Measurements from ENCODE around the gene NECAB3. TPM values are rescaled to one million over a fixed set of nuclear protein-coding genes. Genes with fewer than 3 reads are reported as not detected.

NECAB3 gene
- total RNA-seq, result 32.2 TPM

GRCh38 chr20:33674294-33675135, at the start of gene NECAB3:
TSS of gene NECAB3 (minus strand) at chr20:33674428. CDS start at chr20:33674352, 76 bp downstream.

GRCh38 chr20:33719989-33720709, 45.9 kb upstream of the NECAB3 start, which contains the start of gene PXMP4:
TSS of gene PXMP4 (minus strand) at chr20:33720310. CDS start at chr20:33720207, 103 bp downstream.

GRCh38 chr20:33686100-33686983, 12.1 kb upstream of the NECAB3 start, which contains the start of gene E2F1:
TSS of gene E2F1 (minus strand) at chr20:33686385. CDS start at chr20:33686264, 121 bp downstream.

GRCh38 chr20:33666293-33667244, 7.7 kb downstream of the NECAB3 start, which contains the start of gene ACTL10:
TSS of gene ACTL10 (plus strand) at chr20:33666943. CDS start at chr20:33667498, 555 bp downstream.

GRCh38 chr20:33662172-33662571, 12.1 kb downstream of the NECAB3 start, which contains the start of gene C20orf144:
TSS of gene C20orf144 (plus strand) at chr20:33662327. CDS start at chr20:33662346, 19 bp downstream.

Other genes starting within 250 kb of the NECAB3 start
- 14.4 TPM for gene SNTA1, start 230.7 kb downstream of the NECAB3 start, total RNA-seq
- 34.4 TPM for gene CBFA2T2, start 184.3 kb downstream of the NECAB3 start, total RNA-seq
- gene C20orf144, start 12.1 kb downstream of the NECAB3 start, total RNA-seq, result 0.31 TPM
- 1.6 TPM for gene ACTL10, start 7.5 kb downstream of the NECAB3 start, total RNA-seq
- 3.4 TPM for gene E2F1, start 12.0 kb upstream of the NECAB3 start, total RNA-seq
- gene PXMP4, start 45.9 kb upstream of the NECAB3 start, total RNA-seq, result 16.3 TPM
- gene ZNF341, start 57.6 kb upstream of the NECAB3 start, total RNA-seq, result 4.1 TPM
- gene CHMP4B, start 136.9 kb upstream of the NECAB3 start, total RNA-seq, result 23.5 TPM